Ishikawa (cell line): ENCODE measurements around the gene RNF11.

Experiments used
- CEBPB ChIP-seq: IDR thresholded peaks from 2 replicates; pipeline ENCODE4 v1.6.1; 2012
- CREB1 ChIP-seq: IDR thresholded peaks from 2 replicates; pipeline ENCODE4 v1.6.1; 2012; ENCODE audit warnings: low read depth
- EGR1 ChIP-seq: IDR thresholded peaks from 2 replicates; pipeline ENCODE4 v1.6.1; 2012
- EP300 ChIP-seq: IDR thresholded peaks from 2 replicates; pipeline ENCODE4 v1.6.1; 2012; ENCODE audit warnings: borderline replicate concordance
- FOXM1 ChIP-seq: IDR thresholded peaks from 2 replicates; pipeline ENCODE4 v1.6.1; 2012; ENCODE audit warnings: low read depth, borderline replicate concordance
- MAX ChIP-seq: IDR thresholded peaks from 2 replicates; pipeline ENCODE4 v1.6.1; 2012
- NFIC ChIP-seq: IDR thresholded peaks from 2 replicates; pipeline ENCODE4 v1.6.1; 2012
- RAD21 ChIP-seq: IDR thresholded peaks from 2 replicates; pipeline ENCODE4 v1.6.1; 2012; ENCODE audit warnings: low read depth
- REST ChIP-seq: IDR thresholded peaks from 2 replicates; pipeline ENCODE4 v1.6.1; 2012; ENCODE audit warnings: low read depth, mild to moderate bottlenecking
- TAF1 ChIP-seq: IDR thresholded peaks from 2 replicates; pipeline ENCODE4 v1.6.1; 2012; ENCODE audit warnings: low read depth, mild to moderate bottlenecking
- TCF12 ChIP-seq: IDR thresholded peaks from 2 replicates; pipeline ENCODE4 v1.6.1; 2012; ENCODE audit warnings: low read depth
- TEAD4 ChIP-seq: IDR thresholded peaks from 2 replicates; pipeline ENCODE4 v1.6.1; 2012
- USF1 ChIP-seq: IDR thresholded peaks from 2 replicates; pipeline ENCODE4 v1.6.1; 2012
- YY1 ChIP-seq: IDR thresholded peaks from 2 replicates; pipeline ENCODE4 v1.6.1; 2012; ENCODE audit warnings: low read depth
- ZBTB7A ChIP-seq: IDR thresholded peaks from 2 replicates; pipeline ENCODE4 v1.6.1; 2012; ENCODE audit warnings: low read depth

The RNF11 gene

DNA sequence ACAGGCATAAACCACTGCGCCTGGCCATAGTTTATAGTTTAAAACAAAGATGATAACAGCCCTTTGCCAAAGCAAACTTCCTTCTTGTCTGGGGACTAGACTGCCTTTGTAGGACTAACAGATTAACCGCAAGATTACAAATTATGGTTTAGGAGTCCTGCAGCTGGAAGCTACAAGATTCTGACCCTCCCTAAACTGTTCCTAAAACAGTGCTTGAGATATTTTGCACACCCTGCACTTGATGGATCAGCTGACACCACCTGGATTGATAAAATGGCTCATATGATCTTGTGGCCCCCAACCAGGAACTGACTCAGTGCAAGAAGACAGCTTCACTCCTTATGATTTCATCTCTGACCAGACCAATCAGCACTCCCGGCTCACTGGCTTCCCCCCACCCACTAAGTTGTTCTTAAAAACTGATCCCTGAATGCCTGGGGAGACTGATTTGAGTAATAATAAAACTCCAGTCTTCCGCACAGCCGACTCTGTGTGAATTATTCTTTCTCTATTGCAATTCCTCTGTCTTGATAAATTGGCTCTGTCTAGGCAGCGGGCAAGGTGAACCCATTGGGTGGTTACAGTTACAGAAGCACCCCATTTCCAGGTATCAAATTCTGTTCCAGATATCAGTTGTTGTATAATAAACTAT lies 13.8 kb upstream of the RNF11 start:
- TF ChIP-seq CEBPB (no peak), REST (no peak), NFIC (no peak), TAF1 (no peak), TCF12 (no peak), ZBTB7A (no peak), USF1 (no peak), CREB1 (no peak), TEAD4 (no peak), MAX (no peak), RAD21 (no peak), YY1 (no peak)

DNA sequence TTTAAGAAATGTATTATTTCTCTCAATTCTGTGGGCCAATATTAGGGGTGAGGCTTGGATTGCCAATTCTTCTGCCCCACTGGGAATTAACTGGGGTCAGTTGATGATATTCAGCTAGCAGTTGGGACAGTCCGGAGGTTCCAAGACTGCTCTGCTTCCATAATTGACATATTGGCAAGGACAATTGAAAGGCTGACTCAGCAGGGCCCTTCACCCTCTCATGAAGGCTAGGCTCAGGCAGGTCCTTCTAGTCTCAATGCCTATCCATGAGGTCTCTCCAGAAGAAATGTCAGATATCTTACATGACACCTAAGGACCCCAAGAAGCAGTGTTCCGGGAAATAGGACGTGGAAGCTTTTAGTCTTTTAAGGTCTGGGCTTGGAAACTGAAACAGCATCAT lies 13.3 kb upstream of the RNF11 start:
- TF ChIP-seq TAF1 (no peak), REST (no peak), YY1 (no peak), EGR1 (no peak), RAD21 (no peak), NFIC (no peak), ZBTB7A (no peak), TCF12 (no peak), TEAD4 (no peak), EP300 (no peak), CEBPB (no peak), USF1 (no peak), CREB1 (no peak), FOXM1 (no peak), MAX (no peak)

DNA sequence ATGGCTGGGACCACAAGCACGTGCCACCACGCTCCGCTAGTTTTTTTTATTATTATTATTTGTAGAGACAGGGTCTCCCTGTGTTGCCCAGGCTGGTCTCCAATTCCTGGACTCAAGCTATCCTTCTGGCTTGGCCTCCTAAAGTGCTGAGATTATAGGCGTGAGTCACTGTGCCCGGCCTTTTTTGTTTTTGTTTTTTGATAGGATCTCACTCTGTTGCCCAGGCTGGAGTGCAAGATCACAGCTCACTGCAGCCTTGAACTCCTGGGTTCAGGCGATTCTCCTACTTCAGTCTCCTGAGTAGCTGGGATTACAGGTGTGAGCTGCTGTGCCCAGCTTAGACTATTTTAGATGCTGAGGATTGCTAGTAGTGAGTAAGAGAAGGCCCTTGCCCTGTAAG lies 11.8 kb upstream of the RNF11 start:
- TF ChIP-seq TEAD4 (no peak), FOXM1 (no peak), EGR1 (no peak), EP300 (no peak), NFIC (no peak), USF1 (no peak), TCF12 (no peak), CEBPB (no peak)

DNA sequence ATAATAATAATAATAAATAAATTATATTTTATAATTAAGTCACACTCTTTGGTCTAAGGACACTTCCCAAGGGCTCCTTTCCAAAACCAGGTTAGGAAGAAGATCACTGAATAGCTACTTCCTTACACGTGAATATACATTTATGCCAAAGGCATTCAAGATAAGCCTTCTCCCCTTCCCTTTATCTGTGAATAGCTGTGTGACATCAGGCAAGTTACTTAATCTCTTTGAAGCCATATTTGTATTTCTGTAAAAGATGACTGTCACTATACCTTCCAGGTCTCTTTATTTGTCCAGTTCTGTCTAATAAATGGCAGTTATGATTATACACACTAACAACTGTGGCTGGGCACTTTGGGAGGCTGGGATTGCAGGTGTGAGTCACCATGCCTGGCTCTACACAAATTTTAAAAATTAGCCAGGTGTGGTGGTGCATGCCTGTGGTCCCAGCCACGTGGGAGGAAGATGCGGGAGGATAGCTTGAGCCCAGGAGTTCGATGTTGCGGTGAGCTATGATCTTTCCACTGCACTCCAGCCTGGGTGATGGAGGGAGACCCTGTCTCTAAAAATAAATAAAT lies 5.5 kb upstream of the RNF11 start:
- TF ChIP-seq CREB1: no peak
- TF ChIP-seq ZBTB7A: no peak
- no peak for TF ChIP-seq USF1
- TF ChIP-seq EGR1: no peak
- no peak for TF ChIP-seq YY1
- no peak for TF ChIP-seq REST
- no peak for TF ChIP-seq TAF1
- TF ChIP-seq TEAD4: no peak
- no peak for TF ChIP-seq EP300
- TF ChIP-seq CEBPB: no peak
- TF ChIP-seq FOXM1: no peak
- TF ChIP-seq MAX: no peak
